GM23248 (cell line): ENCODE data around the gene FARS2.

ENCODE experiments used
- EZH2 ChIP-seq: fragments of 200-600 bp; sonication (generic); IDR thresholded peaks from 2 replicates; pipeline ENCODE4 v1.6.1; 2018; ENCODE audit warnings: antibody characterized with exemption, mild to moderate bottlenecking; ENCODE audit not compliant: insufficient read depth, poor library complexity, severe bottlenecking
- EZH2phosphoT487 ChIP-seq: fragments of 200-600 bp; sonication (generic); IDR thresholded peaks from 2 replicates; pipeline ENCODE4 v1.6.1; 2018; ENCODE audit warnings: antibody characterized with exemption, moderate library complexity, mild to moderate bottlenecking, low read depth; ENCODE audit not compliant: insufficient read depth

GRCh38 chr6:5622276-5623005 is 361.1 kb downstream of the FARS2 start:
- TF ChIP-seq EZH2phosphoT487 (no peak), EZH2 (no peak)
